Keratinocyte (primary cell): ENCODE results near the gene ANKHD1. TPM values are rescaled to one million over a fixed set of nuclear protein-coding genes. Genes with fewer than 3 reads are reported as not detected.

ENCODE experiments used
- DNase-seq: peaks from one replicate; pipeline ENCODE4 v3.0.0-alpha.2; 2011; ENCODE audit warnings: low read depth, missing footprints, low spot score
- FAIRE-seq: peaks from 2 replicates; lab custom pipeline; 2011; peaks lifted over from hg19 to GRCh38; lab: Jason Lieb, UNC
- H2AFZ ChIP-seq: 2 replicates; pipeline ENCODE4 v1.6.0; 2012; ENCODE audit warnings: low read length, control low read depth, inconsistent platforms; ENCODE audit not compliant: control insufficient read depth
- H3K27ac ChIP-seq: 2 replicates; pipeline ENCODE4 v1.5.1; 2011; ENCODE audit warnings: low read length; ENCODE audit not compliant: control insufficient read depth, insufficient read depth
- H3K27me3 ChIP-seq: 3 replicates; pipeline ENCODE4 v1.6.0; 2011; ENCODE audit warnings: low read length; ENCODE audit not compliant: control insufficient read depth, insufficient read depth; ENCODE audit errors: extremely low read depth
- H3K36me3 ChIP-seq, 2 experiments: 2 replicates in 1 of 2; 3 replicates in 1 of 2; pipeline ENCODE4 v1.5.1; 2011; ENCODE audit warnings: low read length in 2 of 2, mild to moderate bottlenecking in 1 of 2; ENCODE audit not compliant: control insufficient read depth in 2 of 2, insufficient read depth in 2 of 2; ENCODE audit errors: extremely low read depth in 1 of 2
- H3K4me1 ChIP-seq: 3 replicates; pipeline ENCODE4 v1.5.1; 2011; ENCODE audit warnings: low read length; ENCODE audit not compliant: control insufficient read depth, insufficient read depth; ENCODE audit errors: extremely low read depth
- H3K4me2 ChIP-seq: 3 replicates; pipeline ENCODE4 v1.6.0; 2011; ENCODE audit warnings: low read depth, low read length; ENCODE audit not compliant: control insufficient read depth, insufficient read depth; ENCODE audit errors: extremely low read depth
- H3K4me3 ChIP-seq, 3 experiments: fragments of 200-600 bp in 1 of 3; sonication (generic) in 1 of 3; 2 replicates in 2 of 3; 3 replicates in 1 of 3; pipeline ENCODE4 v1.5.1; 2011 to 2016; ENCODE audit warnings: low read length in 3 of 3, mild to moderate bottlenecking in 3 of 3, control low read depth in 2 of 3, inconsistent platforms in 1 of 3, low read depth in 1 of 3, mixed read lengths in 1 of 3, mixed run types in 1 of 3, moderate library complexity in 1 of 3; ENCODE audit not compliant: control insufficient read depth in 2 of 3, insufficient read depth in 2 of 3; ENCODE audit errors: extremely low read depth in 1 of 3
- H3K79me2 ChIP-seq: 2 replicates; pipeline ENCODE4 v1.6.0; 2012; ENCODE audit warnings: low read length; ENCODE audit not compliant: control insufficient read depth, insufficient read depth
- H3K9ac ChIP-seq: 3 replicates; pipeline ENCODE4 v1.6.0; 2011; ENCODE audit warnings: low read length; ENCODE audit not compliant: control insufficient read depth, insufficient read depth; ENCODE audit errors: extremely low read depth
- H3K9me1 ChIP-seq: 3 replicates; pipeline ENCODE4 v1.6.0; 2011; ENCODE audit warnings: low read length; ENCODE audit not compliant: control insufficient read depth, insufficient read depth; ENCODE audit errors: extremely low read depth
- H3K9me3 ChIP-seq: 2 replicates; pipeline ENCODE4 v1.5.1; 2012; ENCODE audit warnings: low read depth, low read length; ENCODE audit not compliant: control insufficient read depth
- H4K20me1 ChIP-seq: 3 replicates; pipeline ENCODE4 v1.6.0; 2011; ENCODE audit warnings: low read length; ENCODE audit not compliant: control insufficient read depth, insufficient read depth; ENCODE audit errors: extremely low read depth
- CTCF ChIP-seq, 3 experiments: IDR thresholded peaks in 1 of 3; conservative IDR thresholded peaks in 1 of 3; optimal IDR thresholded peaks in 1 of 3; 2 replicates in 2 of 3; 3 replicates in 1 of 3; pipeline versions ENCODE3 to v1.5.1; 2011; ENCODE audit warnings: low read length in 3 of 3, mild to moderate bottlenecking in 3 of 3, moderate library complexity in 2 of 3, control low read depth in 1 of 3, inconsistent platforms in 1 of 3; ENCODE audit not compliant: insufficient read depth in 2 of 3; ENCODE audit errors: extremely low read depth in 1 of 3
- EZH2 ChIP-seq: IDR thresholded peaks from one replicate; pipeline ENCODE4 v1.6.1; 2012; ENCODE audit warnings: inconsistent platforms, mild to moderate bottlenecking, low read length, moderate library complexity
- dilution Hi-C: fragments of 300-500 bp; cut with MboI; formaldehyde crosslinking; loops from one replicate; pipeline ENCODE4 v1.7.0; 2020; ENCODE audit warnings: low sequenced_read_pairs; ENCODE audit not compliant: extremely low pct_ligation_motif_present
- polyA plus RNA-seq, 5 experiments: library from polyadenylated mRNA; depleted of rRNA in 3 of 5; stranded (reverse) in 3 of 5; stranded (forward) in 1 of 5; unstranded in 1 of 5; fragments of >200 nt; gene quantifications; 1 replicate in 1 of 5; 2 replicates in 3 of 5; 3 replicates in 1 of 5; pipeline versions ENCODE4 v1.2.1 to v1.2.3, GENCODE V29; 2011 to 2012; ENCODE audit warnings: missing spikeins in 2 of 5, low read depth in 1 of 5, low replicate concordance in 1 of 5

The ANKHD1 gene
- polyA plus RNA-seq, 1 donor (not counting 4 experiments of a cell fraction or from before 2014, with no cell fraction given) = 65.9 TPM

- peaks cover 3% of the 10 kb centered on the region for H3K9me1 ChIP-seq
- H3K79me2 ChIP-seq = peaks cover 34% of the 10 kb centered on the region
- no peak for DNase-seq
- FAIRE-seq = no peak
- dilution Hi-C loops = no loop called here
- H3K4me2 ChIP-seq = no peak overlapping the region
- no peak for TF ChIP-seq CTCF (optimal IDR thresholded peaks at IDR 0.05 in 1 of 3, IDR thresholded peaks at IDR 0.05 in 1 of 3, conservative IDR thresholded peaks at IDR 0.05 in 1 of 3; ENCODE audit: extremely low read depth in 1 of 3, insufficient read depth in 2 of 3, low read length in 3 of 3)
- no peak for TF ChIP-seq EZH2
- H3K9me3 ChIP-seq = no peaks in the 10 kb centered on the region
- no peaks in the 10 kb centered on the region for H3K27me3 ChIP-seq
- no peak overlapping the region for H3K4me3 ChIP-seq
- H3K27ac ChIP-seq = no peak overlapping the region
- no peak overlapping the region for H2AFZ ChIP-seq
- peaks cover 30% of the 10 kb centered on the region for H3K4me1 ChIP-seq
- peaks cover 0 to 2% of the 10 kb centered on the region in 2 experiments for H3K36me3 ChIP-seq
- no peaks in the 10 kb centered on the region for H4K20me1 ChIP-seq
- H3K9ac ChIP-seq = no peak overlapping the region
Observed at GRCh38 chr5:140558542-140558941, 156.9 kb downstream of the ANKHD1 start.

GRCh38 chr5:140560227-140560626 is 158.6 kb downstream of the ANKHD1 start:
- H3K4me1 ChIP-seq = peaks cover 25% of the 10 kb centered on the region
- DNase-seq = no peak
- TF ChIP-seq CTCF (optimal IDR thresholded peaks at IDR 0.05 in 1 of 3, IDR thresholded peaks at IDR 0.05 in 1 of 3, conservative IDR thresholded peaks at IDR 0.05 in 1 of 3; ENCODE audit: extremely low read depth in 1 of 3, insufficient read depth in 2 of 3, low read length in 3 of 3) (no peak), EZH2 (no peak)

More at GRCh38 chr5:140560227-140560626, 158.6 kb downstream of the ANKHD1 start:
- dilution Hi-C loops = no loop called here
- peaks cover 25% of the 10 kb centered on the region for H3K79me2 ChIP-seq
- H3K9me1 ChIP-seq = no peaks in the 10 kb centered on the region
- FAIRE-seq = no peak
- no peak overlapping the region for H3K27ac ChIP-seq
- H3K4me2 ChIP-seq = no peak overlapping the region
- H3K36me3 ChIP-seq = no peaks in the 10 kb centered on the region
- H3K9ac ChIP-seq = no peak overlapping the region
- no peaks in the 10 kb centered on the region for H4K20me1 ChIP-seq
- no peaks in the 10 kb centered on the region for H3K27me3 ChIP-seq
- no peak overlapping the region for H3K4me3 ChIP-seq
- H3K9me3 ChIP-seq = no peaks in the 10 kb centered on the region
- no peak overlapping the region for H2AFZ ChIP-seq
